Dermis blood vessel endothelial cell (primary cell): ENCODE results near the gene CTNNBIP1. TPM values are rescaled to one million over a fixed set of nuclear protein-coding genes. Genes with fewer than 3 reads are reported as not detected.
"Not testable (repeated sequence)": the region's sequence is repeated elsewhere in the genome, so short reads cannot be mapped to it uniquely, and the experiment has no call there.

ENCODE experiments used
- DNase-seq: peaks from one replicate; pipeline ENCODE4 v3.0.0; 2010
- total RNA-seq: library from RNA; depleted of rRNA; stranded (reverse); fragments of >200 nt; gene quantifications from 2 replicates; pipeline ENCODE4 v1.2.3, GENCODE V29; 2014

Gene CTNNBIP1
- total RNA-seq, 1 donor from 2014 or later = 90.9 TPM

- DNase-seq = peak; percentile 67
These were observed 84.7 kb downstream of the CTNNBIP1 start for GRCh38 chr1:9825093-9826074.

- DNase-seq = no peak
These were observed 85.4 kb downstream of the CTNNBIP1 start for GRCh38 chr1:9824702-9825089.

- peak; percentile 92 for DNase-seq
These were observed 85.9 kb downstream of the CTNNBIP1 start, which contains the start of gene CLSTN1 for GRCh38 chr1:9823943-9824701. Gene CLSTN1 (minus strand): TSS chr1:9823965. CDS start chr1:9823733, 232 bp downstream.

- no peak for DNase-seq
These were observed 86.5 kb downstream of the CTNNBIP1 start for GRCh38 chr1:9823693-9823942.

- peak; percentile 33 for DNase-seq
These were observed 87.0 kb downstream of the CTNNBIP1 start for GRCh38 chr1:9822897-9823692.

GRCh38 chr1:9822490-9822889, 87.6 kb downstream of the CTNNBIP1 start:
- DNase-seq = no peak

- no peak for DNase-seq
These were observed 88.4 kb downstream of the CTNNBIP1 start for GRCh38 chr1:9821710-9822109.

- no peak for DNase-seq
These were observed 89.5 kb downstream of the CTNNBIP1 start for GRCh38 chr1:9820521-9820920.

GRCh38 chr1:9817734-9818133, 92.3 kb downstream of the CTNNBIP1 start:
- DNase-seq = no peak

- no peak for DNase-seq
These were observed 93.9 kb downstream of the CTNNBIP1 start for GRCh38 chr1:9816199-9816598.

GRCh38 chr1:9815150-9815549, 94.9 kb downstream of the CTNNBIP1 start:
- DNase-seq = no peak

GRCh38 chr1:9814619-9815018, 95.5 kb downstream of the CTNNBIP1 start:
- DNase-seq = no peak

GRCh38 chr1:9811239-9811966, 98.7 kb downstream of the CTNNBIP1 start:
- DNase-seq = no peak

GRCh38 chr1:9809100-9809510, 101.0 kb downstream of the CTNNBIP1 start:
- DNase-seq = no peak

GRCh38 chr1:9808459-9808858, 101.6 kb downstream of the CTNNBIP1 start:
- DNase-seq = no peak

- DNase-seq = no peak
These were observed 102.5 kb downstream of the CTNNBIP1 start for GRCh38 chr1:9807541-9807940.

- DNase-seq = not testable (repeated sequence)
These were observed 104.1 kb downstream of the CTNNBIP1 start for GRCh38 chr1:9805972-9806371.

GRCh38 chr1:9805006-9805508, 105.0 kb downstream of the CTNNBIP1 start:
- DNase-seq = no peak

- DNase-seq = not testable (repeated sequence)
These were observed 106.8 kb downstream of the CTNNBIP1 start for GRCh38 chr1:9803003-9803918.

- DNase-seq = no peak
These were observed 108.2 kb downstream of the CTNNBIP1 start for GRCh38 chr1:9801909-9802308.
